CD4-positive, alpha-beta T cell treated with Interferon alpha-2 for 1 hour (primary cell): ENCODE results near the gene RECK.
A peak's percentile ranks its signal among the peaks of the same experiment; 100 is the strongest.
"Not testable (repeated sequence)": the region's sequence is repeated elsewhere in the genome, so short reads cannot be mapped to it uniquely, and the experiment has no call there.

Source experiments
- DNase-seq, 2 donors: peaks; one replicate each; pipeline ENCODE4 v3.0.0-alpha.2; 2020 to 2022

RECK gene

GRCh38 chr9:36036780-36037548 is at the start of gene RECK:
Gene RECK, plus strand, starts transcription at chr9:36036913. Its CDS starts 86 bp downstream, at chr9:36036999.
- peak; percentile 82 to 86 for DNase-seq

GRCh38 chr9:35990155-35990554 is 46.6 kb upstream of the RECK start:
- no peak for DNase-seq

GRCh38 chr9:35993136-35993535 is 43.6 kb upstream of the RECK start:
- not testable (repeated sequence) for DNase-seq

- DNase-seq = no peak
Measured at GRCh38 chr9:35993976-35994720, 42.6 kb upstream of the RECK start.

GRCh38 chr9:35994959-35995358 is 41.8 kb upstream of the RECK start:
- no peak for DNase-seq

GRCh38 chr9:35996358-35996970 is 40.2 kb upstream of the RECK start:
- DNase-seq = no peak

GRCh38 chr9:35997016-35997415 is 39.7 kb upstream of the RECK start:
- DNase-seq = not testable (repeated sequence)

GRCh38 chr9:35998333-35998732 is 38.4 kb upstream of the RECK start:
- DNase-seq = no peak

- DNase-seq = no peak
Measured at GRCh38 chr9:36005891-36006290, 30.8 kb upstream of the RECK start.

GRCh38 chr9:36006549-36007315 is 30.0 kb upstream of the RECK start:
- DNase-seq = no peak

- no peak for DNase-seq
Measured at GRCh38 chr9:36007316-36007708, 29.4 kb upstream of the RECK start.

GRCh38 chr9:36007852-36008251 is 28.9 kb upstream of the RECK start:
- DNase-seq = no peak

- DNase-seq = peak; percentile 38 to 73
Measured at GRCh38 chr9:36008774-36009300, 27.9 kb upstream of the RECK start.

GRCh38 chr9:36011379-36011778 is 25.3 kb upstream of the RECK start:
- no peak for DNase-seq

GRCh38 chr9:36017278-36017677 is 19.4 kb upstream of the RECK start:
- no peak for DNase-seq

GRCh38 chr9:36018129-36018528 is 18.6 kb upstream of the RECK start:
- DNase-seq = no peak

- DNase-seq = no peak
Measured at GRCh38 chr9:36018891-36019720, 17.6 kb upstream of the RECK start.

- DNase-seq = no peak
Measured at GRCh38 chr9:36021968-36022367, 14.7 kb upstream of the RECK start.

- DNase-seq = peak; percentile 64 to 72
Measured at GRCh38 chr9:36023260-36024048, 13.3 kb upstream of the RECK start.

GRCh38 chr9:36025746-36026145 is 11.0 kb upstream of the RECK start:
- DNase-seq = no peak

- DNase-seq = no peak
Measured at GRCh38 chr9:36029202-36029601, 7.5 kb upstream of the RECK start.
